NT2/D1 (cell line): ENCODE measurements around the gene CPLX1.

Experiments used
- SUZ12 ChIP-seq: IDR thresholded peaks from 2 replicates; pipeline ENCODE4 v1.6.1; 2011; ENCODE audit not compliant: insufficient read length, insufficient read depth; ENCODE audit errors: extremely low read depth
- ZNF274 ChIP-seq: IDR thresholded peaks from 2 replicates; pipeline ENCODE4 v1.6.1; 2011; ENCODE audit warnings: mild to moderate bottlenecking, low read depth, low read length

GRCh38 chr4:839675-840443 is 13.9 kb upstream of the CPLX1 start:
- TF ChIP-seq ZNF274 (no peak), SUZ12 (no peak)
